ENCODE measurements around the gene GRK5. TPM values are rescaled to one million over a fixed set of nuclear protein-coding genes. Genes with fewer than 3 reads are reported as not detected.

Gene GRK5
- total RNA-seq, 1 donor from 2014 or later: 43.2 TPM

DNA sequence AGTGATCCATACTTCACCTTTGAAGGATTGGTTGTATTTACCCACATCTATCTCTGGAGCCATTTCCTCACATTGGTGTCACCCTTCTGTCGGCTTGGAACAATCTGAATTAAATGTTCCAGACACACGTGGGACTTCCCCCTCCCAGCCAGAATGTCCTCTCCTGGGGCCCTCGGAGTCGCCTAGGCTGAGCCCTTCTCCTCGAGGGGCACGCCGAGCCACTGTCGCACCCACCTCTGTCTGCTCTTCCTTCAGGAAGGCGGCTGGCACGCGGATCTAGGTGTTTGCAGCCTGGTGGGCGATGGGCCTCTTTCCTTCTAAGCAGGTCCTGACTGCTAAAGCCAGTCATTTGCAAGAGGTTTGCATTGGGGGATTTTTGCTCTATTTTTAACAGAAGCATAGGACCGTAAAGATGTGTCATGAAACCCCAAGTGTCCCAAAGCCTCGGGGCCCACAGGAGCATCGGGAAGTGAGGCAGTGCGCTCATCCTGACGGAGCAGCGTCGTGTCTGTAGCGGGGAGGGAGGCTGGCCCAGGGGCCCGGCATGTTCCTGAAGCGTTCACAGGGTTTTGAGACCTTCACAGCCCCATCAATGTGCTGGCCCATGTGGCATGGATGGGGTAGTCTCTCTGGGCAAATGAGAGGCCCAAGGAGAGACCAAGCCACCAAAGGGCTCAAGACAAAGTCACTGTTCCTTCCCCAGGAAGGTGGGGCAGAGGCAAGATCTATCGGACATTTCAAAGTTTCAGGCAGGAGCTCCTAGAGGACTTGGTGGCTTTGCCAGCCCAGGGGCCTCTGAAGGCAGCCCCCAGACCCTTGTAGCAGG, 248.5 kb downstream of the GRK5 start:
- Mint-ChIP-seq H3K9me3 (ENCODE audit: unreplicated experiment) (no peaks in the 10 kb centered on the region), H3K4me3 (ENCODE audit: unreplicated experiment) (no peak overlapping the region)

DNA sequence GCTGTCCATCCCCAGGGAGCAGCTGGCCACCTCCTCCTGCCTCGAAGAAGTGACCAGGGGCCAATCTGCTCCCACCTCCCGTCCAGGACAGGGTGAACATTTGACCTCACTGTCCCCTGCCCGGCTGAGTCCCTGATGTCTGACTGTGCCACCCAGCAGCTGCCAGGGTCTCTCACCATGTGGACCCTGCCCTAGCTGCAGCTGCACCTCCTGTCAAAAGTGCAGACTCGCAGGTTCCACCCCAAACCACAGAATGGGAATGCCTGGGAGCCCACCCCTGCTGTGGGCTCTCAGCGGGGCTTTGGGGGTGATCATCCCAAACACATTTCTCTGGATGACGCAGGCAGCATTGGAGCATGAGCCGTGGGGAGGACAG, 249.1 kb downstream of the GRK5 start:
- DNase-seq (ENCODE audit: extremely low spot score, unreplicated experiment): no peak
- Mint-ChIP-seq H3K4me1 (ENCODE audit: unreplicated experiment) (no peaks in the 10 kb centered on the region), H3K27ac (ENCODE audit: unreplicated experiment) (no peak overlapping the region), H3K9me3 (ENCODE audit: unreplicated experiment) (no peaks in the 10 kb centered on the region), H3K27me3 (ENCODE audit: unreplicated experiment) (no peaks in the 10 kb centered on the region), H3K4me3 (ENCODE audit: unreplicated experiment) (no peak overlapping the region), H3K36me3 (ENCODE audit: unreplicated experiment) (peaks cover 13% of the 10 kb centered on the region)
- TF ChIP-seq CTCF (IDR thresholded peaks at IDR 0.05): no peak

More for the DNA sequence above, 248.5 kb downstream of the GRK5 start:
- TF ChIP-seq CTCF (IDR thresholded peaks at IDR 0.05): no peak
- Mint-ChIP-seq H3K4me1 (ENCODE audit: unreplicated experiment) (no peaks in the 10 kb centered on the region), H3K27ac (ENCODE audit: unreplicated experiment) (no peak overlapping the region), H3K36me3 (ENCODE audit: unreplicated experiment) (peaks cover 13% of the 10 kb centered on the region), H3K27me3 (ENCODE audit: unreplicated experiment) (no peaks in the 10 kb centered on the region)
- no peak for DNase-seq (ENCODE audit: extremely low spot score, unreplicated experiment)

GRCh38 chr10:119457966-119458766, 250.8 kb downstream of the GRK5 start:
- no peak for DNase-seq (ENCODE audit: extremely low spot score, unreplicated experiment)
- Mint-ChIP-seq H3K27ac (ENCODE audit: unreplicated experiment) (no peak overlapping the region), H3K27me3 (ENCODE audit: unreplicated experiment) (peaks cover 9% of the 10 kb centered on the region)

GRCh38 chr10:119459681-119460340, 252.4 kb downstream of the GRK5 start:
- peaks cover 2% of the 10 kb centered on the region for H3K36me3 Mint-ChIP-seq (ENCODE audit: unreplicated experiment)
- H3K4me1 Mint-ChIP-seq (ENCODE audit: unreplicated experiment): no peaks in the 10 kb centered on the region
- peaks cover 6% of the 10 kb centered on the region for H3K9me3 Mint-ChIP-seq (ENCODE audit: unreplicated experiment)
- H3K27ac Mint-ChIP-seq (ENCODE audit: unreplicated experiment): no peak overlapping the region
- no peak overlapping the region for H3K4me3 Mint-ChIP-seq (ENCODE audit: unreplicated experiment)
- no peak for DNase-seq (ENCODE audit: extremely low spot score, unreplicated experiment)
- TF ChIP-seq CTCF (IDR thresholded peaks at IDR 0.05): no peak
- peaks cover 16% of the 10 kb centered on the region for H3K27me3 Mint-ChIP-seq (ENCODE audit: unreplicated experiment)

More at GRCh38 chr10:119457966-119458766, 250.8 kb downstream of the GRK5 start:
- TF ChIP-seq CTCF (IDR thresholded peaks at IDR 0.05): no peak
- no peaks in the 10 kb centered on the region for H3K4me1 Mint-ChIP-seq (ENCODE audit: unreplicated experiment)
- peaks cover 11% of the 10 kb centered on the region for H3K36me3 Mint-ChIP-seq (ENCODE audit: unreplicated experiment)
- H3K4me3 Mint-ChIP-seq (ENCODE audit: unreplicated experiment): no peak overlapping the region
- peaks cover 6% of the 10 kb centered on the region for H3K9me3 Mint-ChIP-seq (ENCODE audit: unreplicated experiment)
